GM12864 (cell line): ENCODE data around the gene PDSS2.

Source experiments
- DNase-seq: peaks from one replicate; pipeline ENCODE4 v3.0.0-alpha.2; 2011; ENCODE audit warnings: low read depth
- H3K4me3 ChIP-seq: 2 replicates; pipeline ENCODE4 v1.5.1; 2011; ENCODE audit warnings: mild to moderate bottlenecking, low read depth, low read length, control low read depth
- CTCF ChIP-seq: IDR thresholded peaks from 2 replicates; pipeline ENCODE4 v1.5.1; 2011; ENCODE audit warnings: low read depth, mild to moderate bottlenecking, moderate library complexity, low read length, control low read depth, inconsistent platforms; ENCODE audit errors: missing control alignments

Gene PDSS2

GRCh38 chr6:107361753-107362604, 97.4 kb downstream of the PDSS2 start:
- H3K4me3 ChIP-seq = no peak overlapping the region
- DNase-seq = no peak
- TF ChIP-seq CTCF = no peak

DNA sequence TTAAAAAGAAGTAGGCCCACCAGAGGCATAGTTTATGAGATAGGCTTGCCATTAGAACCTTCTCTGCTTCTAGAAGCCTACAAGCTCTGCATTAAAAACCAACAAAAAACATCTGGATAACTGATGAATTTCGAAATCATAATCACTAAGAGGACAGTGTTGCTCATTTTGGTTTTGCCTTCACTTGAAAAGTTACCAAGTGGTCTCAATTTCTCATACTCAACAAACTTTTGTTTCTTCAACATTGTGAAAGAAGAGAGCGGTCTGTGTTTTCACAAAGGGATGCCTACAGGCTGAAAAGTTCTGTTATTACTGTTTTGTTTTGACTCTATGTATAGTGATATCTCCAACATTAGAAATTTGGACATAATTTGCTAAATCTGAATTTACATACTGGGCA, 98.9 kb downstream of the PDSS2 start:
- no peak for TF ChIP-seq CTCF
- no peak for DNase-seq
- no peak overlapping the region for H3K4me3 ChIP-seq

- H3K4me3 ChIP-seq = no peak overlapping the region
- no peak for TF ChIP-seq CTCF
- no peak for DNase-seq
Observed at GRCh38 chr6:107357842-107358241, 101.5 kb downstream of the PDSS2 start.

DNA sequence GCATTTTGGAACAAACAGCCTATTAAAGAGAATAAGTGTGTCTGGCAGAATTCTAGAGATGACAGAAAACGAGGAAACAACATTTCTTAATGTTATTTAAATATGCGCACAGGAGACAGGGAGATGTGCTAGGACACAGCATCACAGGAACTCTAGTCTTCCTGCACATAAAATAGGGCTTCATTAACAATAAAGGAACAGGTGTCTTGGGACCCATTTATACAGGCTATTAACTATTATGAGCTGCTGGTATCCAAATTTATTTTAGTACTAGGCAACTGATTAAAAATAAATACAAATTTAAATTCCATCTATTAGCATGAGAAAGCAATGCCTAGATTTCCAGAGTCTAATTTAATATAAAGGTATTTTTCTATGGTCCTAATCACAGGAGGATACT, 102.3 kb downstream of the PDSS2 start:
- no peak overlapping the region for H3K4me3 ChIP-seq
- no peak for TF ChIP-seq CTCF

GRCh38 chr6:107355659-107356058, 103.7 kb downstream of the PDSS2 start:
- TF ChIP-seq CTCF = no peak
- H3K4me3 ChIP-seq = no peak overlapping the region
- DNase-seq = no peak

More for the DNA sequence above, 102.3 kb downstream of the PDSS2 start:
- no peak for DNase-seq

- no peak for DNase-seq
- no peak for TF ChIP-seq CTCF
- H3K4me3 ChIP-seq = no peak overlapping the region
Observed at GRCh38 chr6:107354451-107354850, 104.9 kb downstream of the PDSS2 start.

DNA sequence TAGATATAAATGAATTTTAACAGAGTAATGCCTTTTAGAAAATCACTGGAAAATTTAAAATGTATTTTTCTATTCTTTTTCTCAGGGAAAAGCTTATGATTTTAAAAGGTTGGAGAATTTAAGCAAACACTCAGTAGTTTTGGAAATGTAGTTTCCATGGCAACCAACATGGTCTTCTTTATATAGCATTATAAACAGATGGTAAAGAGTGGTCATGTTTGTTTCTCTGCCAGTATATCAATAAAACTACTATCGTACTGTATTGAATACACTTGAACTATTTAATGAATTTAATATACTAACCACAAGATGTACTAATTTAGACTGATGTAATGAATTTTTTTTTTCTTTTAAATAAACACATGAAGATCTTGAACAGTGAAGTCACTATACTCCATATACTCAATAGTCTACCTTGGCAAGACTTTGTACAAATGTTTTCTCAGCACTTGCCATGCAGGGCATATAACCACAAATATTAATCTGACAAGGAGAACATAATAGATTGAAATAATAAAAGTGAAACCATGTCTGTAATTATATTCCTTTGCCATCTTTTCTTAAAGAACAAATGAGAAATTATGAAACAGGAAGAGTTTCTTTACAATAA, 105.5 kb downstream of the PDSS2 start:
- no peak overlapping the region for H3K4me3 ChIP-seq
- DNase-seq = no peak
- TF ChIP-seq CTCF = no peak
